A549 (cell line): ENCODE measurements around the gene DPAGT1.

Source experiments
- BHLHE40 ChIP-seq: IDR thresholded peaks from 2 replicates; pipeline ENCODE4 v1.6.1; 2012; ENCODE audit warnings: low read depth, low read length, inconsistent platforms
- CEBPB ChIP-seq, 2 experiments: fragments of >200 bp in 1 of 2; sonication (Bioruptor Twin) in 1 of 2; formaldehyde crosslinking in 1 of 2; IDR thresholded peaks; 2 replicates each; pipeline ENCODE4 v1.6.1; 2012 to 2016
- CTCF ChIP-seq: fragments of >200 bp; sonication (Bioruptor Twin); formaldehyde crosslinking; IDR thresholded peaks from 3 replicates; pipeline ENCODE4 v1.5.1; 2016
- HOXB13 ChIP-seq: fragments of 250-450 bp; sonication (Bioruptor Pico); IDR thresholded peaks from 2 replicates; pipeline ENCODE4 v1.5.0; 2020; ENCODE audit warnings: low read depth, mild to moderate bottlenecking, moderate library complexity
- JUN ChIP-seq, 2 experiments: fragments of >200 bp; sonication (Bioruptor Twin); formaldehyde crosslinking; IDR thresholded peaks; 2 replicates in 1 of 2; 3 replicates in 1 of 2; pipeline ENCODE4 v1.6.1; 2016 to 2017
- MAFK ChIP-seq: fragments of 450-650 bp; IDR thresholded peaks from 2 replicates; pipeline ENCODE4 v1.6.1; 2014; ENCODE audit not compliant: partially characterized antibody
- POLR2A ChIP-seq: IDR thresholded peaks from 2 replicates; pipeline ENCODE4 v1.6.1; 2012; ENCODE audit warnings: mild to moderate bottlenecking, low read length
- RFX5 ChIP-seq: fragments of 450-650 bp; IDR thresholded peaks from 2 replicates; pipeline ENCODE4 v1.7.1; 2014; ENCODE audit warnings: antibody characterized with exemption, mild to moderate bottlenecking, moderate library complexity
- RNF2 ChIP-seq: fragments of 200-600 bp; sonication (generic); IDR thresholded peaks from 2 replicates; pipeline ENCODE4 v1.6.1; 2016; ENCODE audit warnings: low read depth, mild to moderate bottlenecking, antibody characterized with exemption, moderate library complexity, borderline replicate concordance
- TP53 ChIP-seq: fragments of 250-450 bp; sonication (Bioruptor Pico); IDR thresholded peaks from 2 replicates; pipeline ENCODE4 v1.5.0; 2021; ENCODE audit warnings: mild to moderate bottlenecking, moderate library complexity
- ZNF302 ChIP-seq: fragments of 250-450 bp; sonication (Bioruptor Pico); IDR thresholded peaks from 2 replicates; pipeline ENCODE4 v1.9.0; 2021; ENCODE audit warnings: inconsistent platforms, mild to moderate bottlenecking, moderate library complexity
- TF ChIP-seq, protein P1 (sequence below): fragments of 200-600 bp; sonication (generic); IDR thresholded peaks from 2 replicates; pipeline ENCODE4 v1.6.1; 2016; ENCODE audit warnings: antibody characterized with exemption, mild to moderate bottlenecking, moderate library complexity
- TF ChIP-seq, protein P2 (sequence below): IDR thresholded peaks from 2 replicates; pipeline ENCODE4 v1.6.1; 2012
- TF ChIP-seq, protein P3 (sequence below): fragments of 150-350 bp; IDR thresholded peaks from 2 replicates; pipeline ENCODE4 v1.6.1; 2014; ENCODE audit warnings: low read depth, mild to moderate bottlenecking, low read length

GRCh38 chr11:119120639-119121007 lies 19.0 kb upstream of the DPAGT1 start:
- no peak for TF ChIP-seq CTCF
- no peak for TF ChIP-seq TP53 (CRISPR knock-in tag)
- TF ChIP-seq, protein P1, sequence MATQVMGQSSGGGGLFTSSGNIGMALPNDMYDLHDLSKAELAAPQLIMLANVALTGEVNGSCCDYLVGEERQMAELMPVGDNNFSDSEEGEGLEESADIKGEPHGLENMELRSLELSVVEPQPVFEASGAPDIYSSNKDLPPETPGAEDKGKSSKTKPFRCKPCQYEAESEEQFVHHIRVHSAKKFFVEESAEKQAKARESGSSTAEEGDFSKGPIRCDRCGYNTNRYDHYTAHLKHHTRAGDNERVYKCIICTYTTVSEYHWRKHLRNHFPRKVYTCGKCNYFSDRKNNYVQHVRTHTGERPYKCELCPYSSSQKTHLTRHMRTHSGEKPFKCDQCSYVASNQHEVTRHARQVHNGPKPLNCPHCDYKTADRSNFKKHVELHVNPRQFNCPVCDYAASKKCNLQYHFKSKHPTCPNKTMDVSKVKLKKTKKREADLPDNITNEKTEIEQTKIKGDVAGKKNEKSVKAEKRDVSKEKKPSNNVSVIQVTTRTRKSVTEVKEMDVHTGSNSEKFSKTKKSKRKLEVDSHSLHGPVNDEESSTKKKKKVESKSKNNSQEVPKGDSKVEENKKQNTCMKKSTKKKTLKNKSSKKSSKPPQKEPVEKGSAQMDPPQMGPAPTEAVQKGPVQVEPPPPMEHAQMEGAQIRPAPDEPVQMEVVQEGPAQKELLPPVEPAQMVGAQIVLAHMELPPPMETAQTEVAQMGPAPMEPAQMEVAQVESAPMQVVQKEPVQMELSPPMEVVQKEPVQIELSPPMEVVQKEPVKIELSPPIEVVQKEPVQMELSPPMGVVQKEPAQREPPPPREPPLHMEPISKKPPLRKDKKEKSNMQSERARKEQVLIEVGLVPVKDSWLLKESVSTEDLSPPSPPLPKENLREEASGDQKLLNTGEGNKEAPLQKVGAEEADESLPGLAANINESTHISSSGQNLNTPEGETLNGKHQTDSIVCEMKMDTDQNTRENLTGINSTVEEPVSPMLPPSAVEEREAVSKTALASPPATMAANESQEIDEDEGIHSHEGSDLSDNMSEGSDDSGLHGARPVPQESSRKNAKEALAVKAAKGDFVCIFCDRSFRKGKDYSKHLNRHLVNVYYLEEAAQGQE = no peak
- TF ChIP-seq POLR2A = no peak
- TF ChIP-seq HOXB13 (CRISPR knock-in tag) = no peak
- TF ChIP-seq ZNF302 (CRISPR knock-in tag) = no peak
- TF ChIP-seq JUN (IDR thresholded peaks at IDR 0.05) = no peak
- TF ChIP-seq, protein P2, sequence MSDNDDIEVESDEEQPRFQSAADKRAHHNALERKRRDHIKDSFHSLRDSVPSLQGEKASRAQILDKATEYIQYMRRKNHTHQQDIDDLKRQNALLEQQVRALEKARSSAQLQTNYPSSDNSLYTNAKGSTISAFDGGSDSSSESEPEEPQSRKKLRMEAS = no peak
- TF ChIP-seq, protein P3, sequence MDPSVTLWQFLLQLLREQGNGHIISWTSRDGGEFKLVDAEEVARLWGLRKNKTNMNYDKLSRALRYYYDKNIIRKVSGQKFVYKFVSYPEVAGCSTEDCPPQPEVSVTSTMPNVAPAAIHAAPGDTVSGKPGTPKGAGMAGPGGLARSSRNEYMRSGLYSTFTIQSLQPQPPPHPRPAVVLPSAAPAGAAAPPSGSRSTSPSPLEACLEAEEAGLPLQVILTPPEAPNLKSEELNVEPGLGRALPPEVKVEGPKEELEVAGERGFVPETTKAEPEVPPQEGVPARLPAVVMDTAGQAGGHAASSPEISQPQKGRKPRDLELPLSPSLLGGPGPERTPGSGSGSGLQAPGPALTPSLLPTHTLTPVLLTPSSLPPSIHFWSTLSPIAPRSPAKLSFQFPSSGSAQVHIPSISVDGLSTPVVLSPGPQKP = no peak
- TF ChIP-seq BHLHE40 = no peak
- TF ChIP-seq MAFK = no peak
- no peak for TF ChIP-seq CEBPB (IDR thresholded peaks at IDR 0.05)
- no peak for TF ChIP-seq RNF2
- TF ChIP-seq RFX5 = no peak
